GM12801 (cell line): ENCODE results near the gene CSRP1.

Source experiments
- TF ChIP-seq, protein P1 (sequence below): IDR thresholded peaks from one replicate; pipeline ENCODE4 v1.5.1; 2011; ENCODE audit warnings: control low read depth; ENCODE audit not compliant: insufficient read length; ENCODE audit errors: extremely low read depth

CSRP1 gene

GRCh38 chr1:201497935-201498509 is 8.9 kb downstream of the CSRP1 start:
- TF ChIP-seq, protein P1, sequence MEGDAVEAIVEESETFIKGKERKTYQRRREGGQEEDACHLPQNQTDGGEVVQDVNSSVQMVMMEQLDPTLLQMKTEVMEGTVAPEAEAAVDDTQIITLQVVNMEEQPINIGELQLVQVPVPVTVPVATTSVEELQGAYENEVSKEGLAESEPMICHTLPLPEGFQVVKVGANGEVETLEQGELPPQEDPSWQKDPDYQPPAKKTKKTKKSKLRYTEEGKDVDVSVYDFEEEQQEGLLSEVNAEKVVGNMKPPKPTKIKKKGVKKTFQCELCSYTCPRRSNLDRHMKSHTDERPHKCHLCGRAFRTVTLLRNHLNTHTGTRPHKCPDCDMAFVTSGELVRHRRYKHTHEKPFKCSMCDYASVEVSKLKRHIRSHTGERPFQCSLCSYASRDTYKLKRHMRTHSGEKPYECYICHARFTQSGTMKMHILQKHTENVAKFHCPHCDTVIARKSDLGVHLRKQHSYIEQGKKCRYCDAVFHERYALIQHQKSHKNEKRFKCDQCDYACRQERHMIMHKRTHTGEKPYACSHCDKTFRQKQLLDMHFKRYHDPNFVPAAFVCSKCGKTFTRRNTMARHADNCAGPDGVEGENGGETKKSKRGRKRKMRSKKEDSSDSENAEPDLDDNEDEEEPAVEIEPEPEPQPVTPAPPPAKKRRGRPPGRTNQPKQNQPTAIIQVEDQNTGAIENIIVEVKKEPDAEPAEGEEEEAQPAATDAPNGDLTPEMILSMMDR, result no peak

- TF ChIP-seq, protein P1, result no peak
Measured at GRCh38 chr1:201496296-201496690, 10.6 kb downstream of the CSRP1 start.

GRCh38 chr1:201495551-201496295 is 11.2 kb downstream of the CSRP1 start:
- TF ChIP-seq, protein P1, result no peak

- TF ChIP-seq, protein P1, result no peak
Measured at GRCh38 chr1:201493757-201494617, 12.9 kb downstream of the CSRP1 start.

DNA sequence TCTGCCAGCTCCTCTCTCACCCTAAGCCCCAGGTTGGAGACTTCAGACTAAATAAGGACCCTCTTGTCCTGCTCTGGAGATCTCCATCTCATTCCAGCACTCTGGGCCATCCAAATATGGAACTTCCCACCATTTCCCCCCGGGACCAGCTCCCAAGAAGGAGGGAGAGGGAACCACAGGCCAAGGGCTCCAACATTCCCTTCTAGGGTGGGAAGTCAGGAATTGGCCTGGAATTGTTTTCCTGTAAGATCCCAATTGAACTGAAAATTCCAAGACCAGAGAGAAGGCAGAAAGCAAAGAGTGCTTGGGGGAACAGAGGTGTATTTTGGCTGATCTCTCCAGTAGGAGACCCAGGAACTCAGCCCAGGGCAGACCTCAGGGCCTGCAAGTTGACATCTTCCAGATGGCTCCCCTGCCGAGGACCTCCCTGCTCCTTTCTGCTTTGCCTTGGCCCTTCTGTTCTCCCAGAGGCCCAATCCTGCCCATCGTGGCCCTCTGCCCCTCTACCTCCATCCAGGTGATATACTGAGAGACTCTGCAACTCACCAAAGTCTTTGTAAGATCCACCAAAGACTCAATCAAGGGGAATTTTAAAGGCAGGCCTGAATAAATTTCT is 14.9 kb downstream of the CSRP1 start:
- TF ChIP-seq, protein P1, result no peak

DNA sequence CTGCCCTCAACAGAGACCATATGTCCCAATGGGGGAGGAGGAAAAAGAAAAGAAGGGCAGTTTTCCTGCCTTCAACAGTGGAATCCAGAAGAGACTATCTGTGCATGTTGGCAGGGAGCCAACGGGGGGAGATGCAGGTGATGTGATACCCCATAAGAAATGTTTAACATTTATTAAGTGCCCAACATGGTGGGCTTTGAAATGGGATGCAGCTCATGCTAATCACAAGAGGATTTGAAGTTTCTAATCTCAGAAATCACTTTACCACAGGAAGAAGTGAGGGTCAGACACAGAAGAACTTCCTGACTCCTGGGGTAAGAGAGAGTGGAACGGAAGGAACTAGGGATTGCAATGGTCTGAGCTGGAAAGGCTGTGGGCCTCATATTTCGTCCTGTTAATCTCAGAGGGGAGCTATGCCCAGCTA is 16.2 kb downstream of the CSRP1 start:
- TF ChIP-seq, protein P1, result no peak
